ENCODE data around the gene XKRX.

Gene XKRX

DNA sequence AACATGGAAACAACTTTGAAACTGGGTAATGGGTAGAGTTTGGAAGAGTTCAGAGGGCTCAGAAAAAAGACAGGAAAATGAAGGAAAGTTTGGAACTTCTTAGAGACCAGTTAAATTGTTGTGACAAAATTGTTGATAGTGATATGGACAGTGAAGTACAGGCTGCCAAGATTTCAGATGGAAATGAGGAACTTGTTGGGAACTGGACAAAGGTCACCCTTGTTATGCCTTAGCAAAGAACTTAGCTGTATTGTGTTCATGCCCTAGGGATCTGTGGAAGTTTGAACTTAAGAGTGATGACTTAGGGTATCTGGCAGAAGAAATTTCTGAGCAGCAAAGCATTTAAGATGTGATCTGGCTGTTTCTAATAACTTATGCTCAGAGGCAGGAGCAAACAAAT is 35.6 kb upstream of the XKRX start:
- DNase-seq (ENCODE audit: low read depth) = no peak
- H3K4me3 ChIP-seq (ENCODE audit: control insufficient read depth, low read depth, low read length) = no peak overlapping the region
- TF ChIP-seq, protein P1, sequence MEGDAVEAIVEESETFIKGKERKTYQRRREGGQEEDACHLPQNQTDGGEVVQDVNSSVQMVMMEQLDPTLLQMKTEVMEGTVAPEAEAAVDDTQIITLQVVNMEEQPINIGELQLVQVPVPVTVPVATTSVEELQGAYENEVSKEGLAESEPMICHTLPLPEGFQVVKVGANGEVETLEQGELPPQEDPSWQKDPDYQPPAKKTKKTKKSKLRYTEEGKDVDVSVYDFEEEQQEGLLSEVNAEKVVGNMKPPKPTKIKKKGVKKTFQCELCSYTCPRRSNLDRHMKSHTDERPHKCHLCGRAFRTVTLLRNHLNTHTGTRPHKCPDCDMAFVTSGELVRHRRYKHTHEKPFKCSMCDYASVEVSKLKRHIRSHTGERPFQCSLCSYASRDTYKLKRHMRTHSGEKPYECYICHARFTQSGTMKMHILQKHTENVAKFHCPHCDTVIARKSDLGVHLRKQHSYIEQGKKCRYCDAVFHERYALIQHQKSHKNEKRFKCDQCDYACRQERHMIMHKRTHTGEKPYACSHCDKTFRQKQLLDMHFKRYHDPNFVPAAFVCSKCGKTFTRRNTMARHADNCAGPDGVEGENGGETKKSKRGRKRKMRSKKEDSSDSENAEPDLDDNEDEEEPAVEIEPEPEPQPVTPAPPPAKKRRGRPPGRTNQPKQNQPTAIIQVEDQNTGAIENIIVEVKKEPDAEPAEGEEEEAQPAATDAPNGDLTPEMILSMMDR (IDR thresholded peaks at IDR 0.05; ENCODE audit: control insufficient read depth, insufficient read depth, low read depth, low read length, missing control alignments) = no peak

DNA sequence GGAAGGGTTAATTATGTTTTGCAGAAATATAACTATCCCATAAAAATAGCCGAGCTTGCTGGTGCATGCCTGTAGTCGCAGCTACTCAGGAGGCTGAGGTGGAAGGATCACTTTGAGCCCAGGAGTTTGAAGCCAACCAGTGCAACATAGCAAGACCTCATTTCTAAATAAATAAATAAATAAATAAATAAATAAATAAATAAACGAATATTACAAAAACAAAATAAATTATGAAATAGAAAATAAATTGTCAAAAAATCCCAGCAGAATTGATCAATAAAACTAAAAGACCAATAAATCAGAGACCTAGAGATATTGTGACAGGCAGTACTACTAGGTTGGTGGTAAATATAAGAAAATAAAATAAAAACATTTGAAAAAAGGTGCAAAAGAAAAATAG is 34.1 kb upstream of the XKRX start:
- DNase-seq (ENCODE audit: low read depth) = no peak
- H3K4me3 ChIP-seq (ENCODE audit: control insufficient read depth, low read depth, low read length) = no peak overlapping the region

DNA sequence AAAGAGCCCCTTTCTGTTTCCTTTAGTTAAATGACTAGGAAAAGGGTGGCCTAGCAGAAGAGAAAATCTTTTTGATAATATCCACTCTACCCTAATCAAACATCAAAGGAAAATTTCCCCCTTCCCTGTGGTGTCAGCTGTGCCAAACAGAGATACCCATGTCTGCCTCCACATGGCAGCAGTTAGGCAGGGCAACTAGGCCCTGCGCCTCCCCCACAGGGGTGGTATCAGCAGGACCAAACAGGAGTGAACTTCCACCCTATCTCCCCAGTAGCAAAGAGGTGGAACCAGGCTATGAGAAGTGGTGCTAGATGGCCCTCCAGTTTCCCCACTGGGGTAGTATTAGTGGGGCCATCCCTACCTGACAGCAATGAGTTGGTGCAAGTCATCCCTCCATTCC is 19.8 kb upstream of the XKRX start:
- TF ChIP-seq, protein P1 (IDR thresholded peaks at IDR 0.05; ENCODE audit: control insufficient read depth, insufficient read depth, low read depth, low read length, missing control alignments) = no peak
- no peak for DNase-seq (ENCODE audit: low read depth)
- H3K4me3 ChIP-seq (ENCODE audit: control insufficient read depth, low read depth, low read length) = no peak overlapping the region

More for the DNA sequence above, 34.1 kb upstream of the XKRX start:
- TF ChIP-seq, protein P1 (IDR thresholded peaks at IDR 0.05; ENCODE audit: control insufficient read depth, insufficient read depth, low read depth, low read length, missing control alignments) = no peak

DNA sequence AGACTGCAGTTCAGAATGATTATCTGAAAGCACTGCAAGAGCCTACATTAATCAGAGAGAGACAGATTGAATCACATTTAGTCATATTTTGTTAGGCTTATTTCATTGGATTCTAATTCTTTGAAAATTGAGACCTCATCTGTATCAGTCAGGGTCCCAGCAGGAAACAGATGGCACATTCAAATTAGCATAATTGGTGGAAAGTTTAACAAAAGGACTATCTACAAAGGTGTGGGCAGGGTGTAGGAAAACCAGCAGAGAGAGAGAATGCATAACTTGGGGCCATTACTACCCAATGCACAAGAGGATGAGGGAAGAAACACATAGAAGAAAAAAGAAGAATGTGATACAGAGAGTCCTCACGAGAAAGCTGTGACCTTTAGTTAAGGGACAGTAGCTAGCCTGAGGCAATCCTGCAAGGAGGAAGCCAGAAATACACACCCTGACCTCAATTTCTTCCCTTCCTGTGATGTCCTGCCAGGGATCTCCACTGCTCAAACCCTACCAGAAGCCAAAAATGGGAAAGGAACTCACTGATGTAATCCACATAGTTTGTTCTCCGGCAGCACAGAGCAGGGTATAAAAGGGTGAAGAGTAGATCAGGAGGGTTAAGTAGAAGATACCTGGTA is 17.7 kb upstream of the XKRX start:
- TF ChIP-seq, protein P1 (IDR thresholded peaks at IDR 0.05; ENCODE audit: control insufficient read depth, insufficient read depth, low read depth, low read length, missing control alignments) = no peak
- H3K4me3 ChIP-seq (ENCODE audit: control insufficient read depth, low read depth, low read length) = no peak overlapping the region
- no peak for DNase-seq (ENCODE audit: low read depth)

DNA sequence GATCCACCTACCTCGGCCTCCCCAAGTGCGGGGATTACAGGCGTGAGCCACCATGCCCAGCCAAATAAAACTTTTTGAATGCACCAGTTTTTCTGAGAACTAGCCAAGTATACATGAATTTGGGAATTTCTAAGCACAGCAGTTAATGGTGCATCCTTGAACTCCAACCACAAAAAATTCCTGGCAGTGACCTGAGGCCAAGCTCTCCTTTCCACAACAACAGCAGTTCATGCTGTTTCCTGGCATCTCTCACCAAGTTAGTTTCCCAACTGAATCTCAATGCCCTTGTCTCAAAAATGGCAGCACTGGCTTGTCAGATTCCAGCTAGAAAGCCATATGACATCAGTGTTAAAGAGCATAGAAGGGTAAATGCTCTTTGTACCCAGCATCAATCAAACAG is 15.9 kb upstream of the XKRX start:
- TF ChIP-seq, protein P1 (IDR thresholded peaks at IDR 0.05; ENCODE audit: control insufficient read depth, insufficient read depth, low read depth, low read length, missing control alignments) = no peak
- no peak for DNase-seq (ENCODE audit: low read depth)
- no peak overlapping the region for H3K4me3 ChIP-seq (ENCODE audit: control insufficient read depth, low read depth, low read length)

DNA sequence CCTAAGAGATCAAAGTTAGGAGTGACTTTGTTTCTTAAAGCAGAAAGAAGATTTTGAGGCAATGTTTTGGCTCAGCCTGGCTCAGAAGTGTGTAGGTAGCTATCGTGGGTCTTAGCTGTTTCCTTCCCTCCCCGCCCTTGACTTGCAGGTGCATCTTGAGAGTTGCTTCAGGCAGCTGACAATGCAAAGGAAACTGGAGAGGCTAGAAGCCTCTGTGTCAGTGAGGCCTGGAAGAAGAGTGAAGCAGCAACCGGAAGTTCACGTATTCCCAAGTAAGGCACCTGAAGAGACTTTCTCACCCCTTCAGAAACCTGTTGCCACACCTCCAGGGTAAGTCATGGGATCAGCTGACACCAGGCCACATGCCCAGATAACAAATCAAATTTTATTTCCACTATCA is 10.6 kb upstream of the XKRX start:
- DNase-seq (ENCODE audit: low read depth) = no peak
- TF ChIP-seq, protein P1 (IDR thresholded peaks at IDR 0.05; ENCODE audit: control insufficient read depth, insufficient read depth, low read depth, low read length, missing control alignments) = no peak
- no peak overlapping the region for H3K4me3 ChIP-seq (ENCODE audit: control insufficient read depth, low read depth, low read length)
